HepG2 (cell line): Measurements from ENCODE around the gene FFAR1. TPM values are rescaled to one million over a fixed set of nuclear protein-coding genes. Genes with fewer than 3 reads are reported as not detected.

Experiments used
- GATA4 ChIP-seq: sonication (generic); IDR thresholded peaks from 2 replicates; pipeline ENCODE4 v1.6.1; 2016; ENCODE audit warnings: antibody characterized with exemption, low read depth, borderline replicate concordance
- KAT8 ChIP-seq: IDR thresholded peaks from 2 replicates; pipeline ENCODE4 v1.6.1; 2016; ENCODE audit warnings: missing genetic modification reagents, missing compliant biosample characterization
- MAFG ChIP-seq: sonication (generic); formaldehyde crosslinking; IDR thresholded peaks from 2 replicates; pipeline ENCODE4 v1.5.1; 2020; ENCODE audit warnings: mild to moderate bottlenecking, missing genetic modification reagents
- MXD4 ChIP-seq: IDR thresholded peaks from 2 replicates; pipeline ENCODE4 v1.6.1; 2016; ENCODE audit warnings: mild to moderate bottlenecking, missing biosample characterization, missing genetic modification reagents
- PHF8 ChIP-seq: sonication (generic); formaldehyde crosslinking; IDR thresholded peaks from 2 replicates; pipeline ENCODE4 v1.5.0; 2020; ENCODE audit warnings: missing genetic modification reagents
- POLR2AphosphoS2 ChIP-seq: IDR thresholded peaks from 2 replicates; pipeline ENCODE4 v1.6.1; 2011; ENCODE audit warnings: low read depth, low read length, improper control_type of control experiment
- RELA ChIP-seq: sonication (generic); formaldehyde crosslinking; IDR thresholded peaks from 2 replicates; pipeline ENCODE4 v1.4.0; 2020; ENCODE audit warnings: missing genetic modification reagents
- SRSF9 ChIP-seq: fragments of 200-400 bp; formaldehyde crosslinking; IDR thresholded peaks from 2 replicates; pipeline ENCODE4 v1.6.1; 2018; ENCODE audit warnings: borderline replicate concordance, mild to moderate bottlenecking, low read depth, low read length; ENCODE audit not compliant: insufficient read depth, poor library complexity, severe bottlenecking
- STAT5B ChIP-seq: sonication (generic); formaldehyde crosslinking; IDR thresholded peaks from 2 replicates; pipeline ENCODE4 v1.4.0; 2020; ENCODE audit warnings: missing genetic modification reagents
- ZNF251 ChIP-seq: sonication (generic); formaldehyde crosslinking; IDR thresholded peaks from 2 replicates; pipeline ENCODE4 v1.9.0; 2021; ENCODE audit warnings: mild to moderate bottlenecking, missing genetic modification reagents
- ZNF878 ChIP-seq: sonication (generic); formaldehyde crosslinking; IDR thresholded peaks from 2 replicates; pipeline ENCODE4 v1.8.1; 2023; ENCODE audit warnings: mild to moderate bottlenecking, missing genetic modification reagents, moderate library complexity
- polyA plus RNA-seq, 8 experiments: library from polyadenylated mRNA; depleted of rRNA in 3 of 8; stranded (reverse) in 7 of 8; unstranded in 1 of 8; fragments of >200 nt; fragmentation: Illumina TruSeq in 4 of 8; extraction: Trizol in 4 of 8; gene quantifications; 2 replicates each; pipeline versions ENCODE4 v1.2.1 to v1.2.3, GENCODE V29; 2011 to 2016; ENCODE audit warnings: low read depth in 4 of 8, missing spikeins in 1 of 8, mixed read lengths in 1 of 8; ENCODE audit not compliant: insufficient read depth in 1 of 8
- total RNA-seq, 5 experiments: library from RNA; depleted of rRNA; stranded (reverse); fragments of >200 nt; fragmentation: Illumina TruSeq; extraction: Trizol; gene quantifications; 2 replicates each; pipeline ENCODE4 v1.2.3, GENCODE V29; 2016; ENCODE audit warnings: low read depth in 1 of 5
- TF ChIP-seq, protein P1 (sequence below): IDR thresholded peaks from 2 replicates; pipeline ENCODE4 v1.6.1; 2012; ENCODE audit warnings: inconsistent platforms
- TF ChIP-seq, protein P2 (sequence below): sonication (generic); formaldehyde crosslinking; IDR thresholded peaks from 2 replicates; pipeline ENCODE4 v1.8.0; 2022; ENCODE audit warnings: low read depth, missing genetic modification reagents
- TF ChIP-seq, protein P3 (sequence below), 2 experiments: sonication (generic) in 1 of 2; formaldehyde crosslinking in 1 of 2; IDR thresholded peaks; 2 replicates each; pipeline versions ENCODE4 v1.6.1 to v1.9.0; 2014 to 2022; ENCODE audit warnings: antibody characterized with exemption in 1 of 2, borderline replicate concordance in 1 of 2, inconsistent platforms in 1 of 2, low read depth in 1 of 2, missing genetic modification reagents in 1 of 2
- TF ChIP-seq, protein P4 (sequence below): IDR thresholded peaks from 2 replicates; pipeline ENCODE4 v1.6.1; 2016; ENCODE audit warnings: missing compliant biosample characterization, missing genetic modification reagents, borderline replicate concordance
- TF ChIP-seq, protein P5 (sequence below): sonication (generic); formaldehyde crosslinking; IDR thresholded peaks from 2 replicates; pipeline ENCODE4 v1.5.0; 2020; ENCODE audit warnings: mild to moderate bottlenecking, missing genetic modification reagents
- TF ChIP-seq, protein P6 (sequence below): sonication (generic); formaldehyde crosslinking; IDR thresholded peaks from 2 replicates; pipeline ENCODE4 v1.8.1; 2023; ENCODE audit warnings: missing genetic modification reagents, mild to moderate bottlenecking, borderline replicate concordance

Gene FFAR1
- total and polyA plus RNA-seq, 2 of the 13 experiments (the other 11 are each of a cell fraction or from before 2014, with no cell fraction given): not detected

DNA sequence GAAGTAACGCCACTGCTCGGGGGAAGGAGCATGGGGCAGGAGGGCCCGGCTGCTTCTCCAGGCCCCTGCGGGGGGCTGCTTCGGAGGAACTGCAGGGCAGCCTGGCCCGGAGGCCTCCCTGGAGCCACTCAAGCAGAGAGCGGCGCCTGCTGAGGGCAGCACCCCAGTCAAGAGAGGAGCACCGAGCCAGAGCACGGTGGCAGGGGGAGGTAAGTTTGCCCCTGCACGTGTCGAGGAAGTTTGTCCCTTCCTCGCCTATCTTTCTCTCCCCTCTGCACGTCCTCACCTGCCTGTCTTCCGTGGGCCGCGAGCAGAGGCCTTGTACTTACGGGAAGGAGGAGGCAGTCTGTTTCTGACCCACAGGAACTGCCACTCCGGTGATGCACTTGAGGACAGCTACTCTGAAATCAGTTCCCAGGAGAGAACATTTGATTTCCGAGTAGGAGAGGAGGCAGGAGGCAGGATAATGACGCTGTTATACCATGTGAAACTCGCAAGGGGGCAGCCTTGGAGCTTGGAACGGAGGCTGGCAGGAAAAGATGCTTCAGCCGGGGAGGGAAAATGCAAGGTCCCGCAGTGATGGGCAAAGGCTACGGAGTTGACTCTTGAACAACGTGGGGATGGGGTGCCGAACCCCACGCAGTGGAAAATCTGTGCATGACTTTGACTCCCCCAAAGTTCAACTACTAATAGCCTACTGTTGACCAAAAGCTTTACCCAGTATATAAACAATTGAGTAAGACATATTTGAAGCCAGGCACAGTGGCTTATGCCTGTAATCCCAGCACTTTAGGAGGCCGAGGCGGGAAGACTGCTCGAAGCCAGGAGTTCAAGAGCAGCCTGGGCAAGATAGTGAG, 5.0 kb downstream of the FFAR1 start (continued):
- TF ChIP-seq ZNF251 (CRISPR knock-in tag): no peak
- peak; percentile 40; the same call in 1 of the 2 replicates for TF ChIP-seq KAT8
- TF ChIP-seq, protein P1, sequence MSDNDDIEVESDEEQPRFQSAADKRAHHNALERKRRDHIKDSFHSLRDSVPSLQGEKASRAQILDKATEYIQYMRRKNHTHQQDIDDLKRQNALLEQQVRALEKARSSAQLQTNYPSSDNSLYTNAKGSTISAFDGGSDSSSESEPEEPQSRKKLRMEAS: peak; percentile 27; the same call in 1 of the 2 replicates
- no peak for TF ChIP-seq PHF8 (CRISPR knock-in tag)
- TF ChIP-seq, protein P2, sequence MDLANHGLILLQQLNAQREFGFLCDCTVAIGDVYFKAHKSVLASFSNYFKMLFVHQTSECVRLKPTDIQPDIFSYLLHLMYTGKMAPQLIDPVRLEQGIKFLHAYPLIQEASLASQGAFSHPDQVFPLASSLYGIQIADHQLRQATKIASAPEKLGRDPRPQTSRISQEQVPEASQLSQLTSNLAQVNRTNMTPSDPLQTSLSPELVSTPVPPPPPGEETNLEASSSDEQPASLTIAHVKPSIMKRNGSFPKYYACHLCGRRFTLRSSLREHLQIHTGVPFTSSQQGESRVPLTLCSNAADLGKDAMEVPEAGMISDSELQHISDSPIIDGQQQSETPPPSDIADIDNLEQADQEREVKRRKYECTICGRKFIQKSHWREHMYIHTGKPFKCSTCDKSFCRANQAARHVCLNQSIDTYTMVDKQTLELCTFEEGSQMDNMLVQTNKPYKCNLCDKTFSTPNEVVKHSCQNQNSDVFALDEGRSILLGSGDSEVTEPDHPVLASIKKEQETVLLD (CRISPR knock-in tag): no peak
- no peak for TF ChIP-seq GATA4
- no peak; the same call in 1 of the 2 replicates for TF ChIP-seq RELA (CRISPR knock-in tag)
- TF ChIP-seq, protein P3, sequence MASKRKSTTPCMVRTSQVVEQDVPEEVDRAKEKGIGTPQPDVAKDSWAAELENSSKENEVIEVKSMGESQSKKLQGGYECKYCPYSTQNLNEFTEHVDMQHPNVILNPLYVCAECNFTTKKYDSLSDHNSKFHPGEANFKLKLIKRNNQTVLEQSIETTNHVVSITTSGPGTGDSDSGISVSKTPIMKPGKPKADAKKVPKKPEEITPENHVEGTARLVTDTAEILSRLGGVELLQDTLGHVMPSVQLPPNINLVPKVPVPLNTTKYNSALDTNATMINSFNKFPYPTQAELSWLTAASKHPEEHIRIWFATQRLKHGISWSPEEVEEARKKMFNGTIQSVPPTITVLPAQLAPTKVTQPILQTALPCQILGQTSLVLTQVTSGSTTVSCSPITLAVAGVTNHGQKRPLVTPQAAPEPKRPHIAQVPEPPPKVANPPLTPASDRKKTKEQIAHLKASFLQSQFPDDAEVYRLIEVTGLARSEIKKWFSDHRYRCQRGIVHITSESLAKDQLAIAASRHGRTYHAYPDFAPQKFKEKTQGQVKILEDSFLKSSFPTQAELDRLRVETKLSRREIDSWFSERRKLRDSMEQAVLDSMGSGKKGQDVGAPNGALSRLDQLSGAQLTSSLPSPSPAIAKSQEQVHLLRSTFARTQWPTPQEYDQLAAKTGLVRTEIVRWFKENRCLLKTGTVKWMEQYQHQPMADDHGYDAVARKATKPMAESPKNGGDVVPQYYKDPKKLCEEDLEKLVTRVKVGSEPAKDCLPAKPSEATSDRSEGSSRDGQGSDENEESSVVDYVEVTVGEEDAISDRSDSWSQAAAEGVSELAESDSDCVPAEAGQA (IDR thresholded peaks at IDR 0.05; ENCODE audit: low read depth): no peak
- TF ChIP-seq, protein P3 (CRISPR knock-in tag; IDR thresholded peaks at IDR 0.05; ENCODE audit: borderline replicate concordance): no peak
- TF ChIP-seq, protein P4, sequence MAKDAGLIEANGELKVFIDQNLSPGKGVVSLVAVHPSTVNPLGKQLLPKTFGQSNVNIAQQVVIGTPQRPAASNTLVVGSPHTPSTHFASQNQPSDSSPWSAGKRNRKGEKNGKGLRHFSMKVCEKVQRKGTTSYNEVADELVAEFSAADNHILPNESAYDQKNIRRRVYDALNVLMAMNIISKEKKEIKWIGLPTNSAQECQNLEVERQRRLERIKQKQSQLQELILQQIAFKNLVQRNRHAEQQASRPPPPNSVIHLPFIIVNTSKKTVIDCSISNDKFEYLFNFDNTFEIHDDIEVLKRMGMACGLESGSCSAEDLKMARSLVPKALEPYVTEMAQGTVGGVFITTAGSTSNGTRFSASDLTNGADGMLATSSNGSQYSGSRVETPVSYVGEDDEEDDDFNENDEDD (CRISPR knock-in tag): no peak
- TF ChIP-seq, protein P5, sequence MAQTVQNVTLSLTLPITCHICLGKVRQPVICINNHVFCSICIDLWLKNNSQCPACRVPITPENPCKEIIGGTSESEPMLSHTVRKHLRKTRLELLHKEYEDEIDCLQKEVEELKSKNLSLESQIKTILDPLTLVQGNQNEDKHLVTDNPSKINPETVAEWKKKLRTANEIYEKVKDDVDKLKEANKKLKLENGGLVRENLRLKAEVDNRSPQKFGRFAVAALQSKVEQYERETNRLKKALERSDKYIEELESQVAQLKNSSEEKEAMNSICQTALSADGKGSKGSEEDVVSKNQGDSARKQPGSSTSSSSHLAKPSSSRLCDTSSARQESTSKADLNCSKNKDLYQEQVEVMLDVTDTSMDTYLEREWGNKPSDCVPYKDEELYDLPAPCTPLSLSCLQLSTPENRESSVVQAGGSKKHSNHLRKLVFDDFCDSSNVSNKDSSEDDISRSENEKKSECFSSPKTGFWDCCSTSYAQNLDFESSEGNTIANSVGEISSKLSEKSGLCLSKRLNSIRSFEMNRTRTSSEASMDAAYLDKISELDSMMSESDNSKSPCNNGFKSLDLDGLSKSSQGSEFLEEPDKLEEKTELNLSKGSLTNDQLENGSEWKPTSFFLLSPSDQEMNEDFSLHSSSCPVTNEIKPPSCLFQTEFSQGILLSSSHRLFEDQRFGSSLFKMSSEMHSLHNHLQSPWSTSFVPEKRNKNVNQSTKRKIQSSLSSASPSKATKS (CRISPR knock-in tag): no peak
- no peak for TF ChIP-seq ZNF878
- no peak for TF ChIP-seq MXD4
- TF ChIP-seq POLR2AphosphoS2: no peak
- TF ChIP-seq SRSF9: no peak
- no peak for TF ChIP-seq MAFG (CRISPR knock-in tag)
- TF ChIP-seq, protein P6, sequence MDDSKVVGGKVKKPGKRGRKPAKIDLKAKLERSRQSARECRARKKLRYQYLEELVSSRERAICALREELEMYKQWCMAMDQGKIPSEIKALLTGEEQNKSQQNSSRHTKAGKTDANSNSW (CRISPR knock-in tag): no peak
- no peak for TF ChIP-seq STAT5B (CRISPR knock-in tag)
